Endothelial cell of coronary artery (primary cell): Measurements from ENCODE around the gene ZNF330. TPM values are rescaled to one million over a fixed set of nuclear protein-coding genes. Genes with fewer than 3 reads are reported as not detected.

Experiments
- total RNA-seq: library from RNA; depleted of rRNA; stranded (reverse); fragments of >200 nt; gene quantifications from 2 replicates; pipeline ENCODE4 v1.2.3, GENCODE V29; 2014

ZNF330 gene
- 31.3 and 34.0 TPM in 2 replicates for total RNA-seq

GRCh38 chr4:141220691-141221659, at the start of gene ZNF330:
TSS of gene ZNF330 (plus strand) at chr4:141220895. CDS start at chr4:141222372, 1,477 bp downstream.

Other genes with a start within 250 kb of the ZNF330 start
- gene RNF150, start 87.4 kb upstream of the ZNF330 start, total RNA-seq: 0.09 and 0.56 TPM in 2 replicates